Fibroblast of the aortic adventitia (primary cell): Measurements from ENCODE around the gene PEX11G. TPM values are rescaled to one million over a fixed set of nuclear protein-coding genes. Genes with fewer than 3 reads are reported as not detected.

Experiments
- DNase-seq: peaks from one replicate; pipeline ENCODE4 v3.0.0-alpha.2; 2010; ENCODE audit warnings: low read depth
- H3K4me3 ChIP-seq: 2 replicates; pipeline ENCODE4 v1.5.1; 2011; ENCODE audit warnings: low read depth, mild to moderate bottlenecking, control low read depth, low read length, moderate library complexity
- total RNA-seq: library from RNA; depleted of rRNA; stranded (reverse); fragments of >200 nt; gene quantifications from 2 replicates; pipeline ENCODE4 v1.2.3, GENCODE V29; 2012; ENCODE audit warnings: low replicate concordance
- TF ChIP-seq, protein P1 (sequence below): IDR thresholded peaks from 2 replicates; pipeline ENCODE4 v1.5.1; 2011; ENCODE audit warnings: mild to moderate bottlenecking, low read length, control low read depth, inconsistent platforms; ENCODE audit not compliant: insufficient read depth

Gene PEX11G
- total RNA-seq, 1 donor: 1.6 TPM

DNA sequence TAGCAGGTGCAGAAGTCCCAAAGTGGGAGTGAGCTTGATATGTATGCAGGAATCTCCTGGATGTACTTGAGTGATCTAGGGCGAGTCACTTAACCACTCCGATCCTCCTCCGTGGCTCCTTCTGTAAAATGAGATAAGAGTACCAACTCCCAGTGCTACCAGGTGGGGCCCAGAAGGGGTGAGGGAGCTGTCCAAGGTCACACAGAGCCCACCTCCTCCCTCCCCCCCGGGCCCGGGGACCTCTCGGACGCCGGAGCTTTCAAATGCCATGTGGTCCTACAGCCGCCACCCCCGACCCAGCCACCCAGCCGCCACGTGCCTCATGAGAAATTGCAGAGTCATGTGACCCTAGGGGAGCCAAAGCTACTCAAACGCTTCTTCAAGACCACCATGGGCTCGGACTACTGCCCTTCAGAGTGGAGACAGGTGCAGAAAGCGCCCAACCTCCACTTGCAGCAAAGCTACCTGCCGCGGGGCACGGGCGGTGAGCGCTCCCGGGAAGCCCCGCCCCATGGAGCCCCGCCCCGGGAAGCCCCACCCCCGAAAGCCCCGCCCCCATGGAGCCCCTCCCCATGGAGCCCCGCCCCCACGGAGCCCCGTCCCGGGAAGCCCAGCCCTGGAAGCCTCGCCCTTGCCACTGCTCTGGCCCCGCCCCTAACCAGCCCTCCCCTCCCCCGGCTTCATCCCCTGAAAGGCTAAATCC is 17.0 kb upstream of the PEX11G start:
- no peak for DNase-seq
- H3K4me3 ChIP-seq: no peak overlapping the region
- TF ChIP-seq, protein P1, sequence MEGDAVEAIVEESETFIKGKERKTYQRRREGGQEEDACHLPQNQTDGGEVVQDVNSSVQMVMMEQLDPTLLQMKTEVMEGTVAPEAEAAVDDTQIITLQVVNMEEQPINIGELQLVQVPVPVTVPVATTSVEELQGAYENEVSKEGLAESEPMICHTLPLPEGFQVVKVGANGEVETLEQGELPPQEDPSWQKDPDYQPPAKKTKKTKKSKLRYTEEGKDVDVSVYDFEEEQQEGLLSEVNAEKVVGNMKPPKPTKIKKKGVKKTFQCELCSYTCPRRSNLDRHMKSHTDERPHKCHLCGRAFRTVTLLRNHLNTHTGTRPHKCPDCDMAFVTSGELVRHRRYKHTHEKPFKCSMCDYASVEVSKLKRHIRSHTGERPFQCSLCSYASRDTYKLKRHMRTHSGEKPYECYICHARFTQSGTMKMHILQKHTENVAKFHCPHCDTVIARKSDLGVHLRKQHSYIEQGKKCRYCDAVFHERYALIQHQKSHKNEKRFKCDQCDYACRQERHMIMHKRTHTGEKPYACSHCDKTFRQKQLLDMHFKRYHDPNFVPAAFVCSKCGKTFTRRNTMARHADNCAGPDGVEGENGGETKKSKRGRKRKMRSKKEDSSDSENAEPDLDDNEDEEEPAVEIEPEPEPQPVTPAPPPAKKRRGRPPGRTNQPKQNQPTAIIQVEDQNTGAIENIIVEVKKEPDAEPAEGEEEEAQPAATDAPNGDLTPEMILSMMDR: no peak

GRCh38 chr19:7505288-7505681 is 16.4 kb upstream of the PEX11G start:
- TF ChIP-seq, protein P1: no peak
- H3K4me3 ChIP-seq: no peak overlapping the region
- no peak for DNase-seq

GRCh38 chr19:7504684-7505083 is 15.8 kb upstream of the PEX11G start:
- no peak overlapping the region for H3K4me3 ChIP-seq
- DNase-seq: no peak
- TF ChIP-seq, protein P1: no peak

DNA sequence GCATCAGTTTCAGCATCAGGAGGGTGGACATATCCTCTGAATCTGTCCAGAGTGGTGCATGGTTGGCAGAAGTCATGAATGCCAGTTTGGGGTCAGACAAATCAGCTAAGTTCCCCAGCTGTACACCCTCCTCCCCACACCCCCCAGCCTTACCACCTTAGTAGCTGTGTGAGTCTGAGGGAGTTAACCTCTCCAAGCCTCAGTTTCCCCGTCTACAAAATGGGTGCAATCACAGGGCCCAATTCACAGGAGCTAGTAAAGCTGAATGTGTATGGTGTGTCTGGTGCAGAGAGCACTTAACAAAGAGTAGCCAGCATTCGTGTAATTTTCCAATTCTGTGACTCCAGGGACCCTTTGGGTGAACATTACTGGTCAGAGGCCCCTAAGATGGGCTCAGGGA is 13.7 kb upstream of the PEX11G start:
- TF ChIP-seq, protein P1: no peak
- H3K4me3 ChIP-seq: no peak overlapping the region
- DNase-seq: no peak

- TF ChIP-seq, protein P1: no peak
- no peak for DNase-seq
- peak overlapping the region; percentile 53 for H3K4me3 ChIP-seq
These were observed 12.1 kb upstream of the PEX11G start for GRCh38 chr19:7500811-7501450.

DNA sequence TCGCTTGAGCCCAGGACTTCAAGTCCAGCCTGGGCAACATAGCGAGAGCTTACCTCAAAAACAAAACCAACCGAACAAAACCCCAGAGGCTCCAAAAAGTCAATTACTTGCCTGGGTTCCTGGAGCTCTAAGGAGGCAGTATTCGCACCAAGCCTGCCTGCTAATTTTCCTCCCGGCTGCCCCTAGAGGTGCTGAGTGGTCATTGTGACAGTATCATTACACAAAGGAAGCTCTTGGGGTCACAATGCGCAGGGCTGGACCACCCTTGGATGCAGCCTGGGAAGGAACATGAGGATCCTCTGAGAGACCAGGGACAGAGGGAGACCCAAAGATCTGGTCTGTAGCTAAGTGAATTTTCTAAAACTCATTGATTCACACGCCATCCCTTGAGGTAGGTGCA is 8.5 kb upstream of the PEX11G start:
- TF ChIP-seq, protein P1: peak; percentile 65
- no peak overlapping the region for H3K4me3 ChIP-seq
- DNase-seq: no peak
